ENCODE results near the gene SCAMP1.

The SCAMP1 gene

GRCh38 chr5:78513441-78513840 is 153.0 kb downstream of the SCAMP1 start:
- DNase-seq (ENCODE audit: low read depth): no peak
- no peak for TF ChIP-seq CTCF (IDR thresholded peaks at IDR 0.05; ENCODE audit: low read depth, low read length, missing control alignments)

GRCh38 chr5:78514427-78515330 is 154.3 kb downstream of the SCAMP1 start:
- no peak for TF ChIP-seq CTCF (IDR thresholded peaks at IDR 0.05; ENCODE audit: low read depth, low read length, missing control alignments)
- H3K4me3 ChIP-seq (ENCODE audit: low read depth, low read length): no peak overlapping the region
- in situ Hi-C loops (cut with HindIII; ENCODE audit: low sequenced_read_pairs): no loop called here

More at GRCh38 chr5:78513441-78513840, 153.0 kb downstream of the SCAMP1 start:
- H3K4me3 ChIP-seq (ENCODE audit: low read depth, low read length): no peak overlapping the region
- in situ Hi-C loops (cut with HindIII; ENCODE audit: low sequenced_read_pairs): no loop called here

GRCh38 chr5:78515670-78516069 is 155.3 kb downstream of the SCAMP1 start:
- TF ChIP-seq CTCF (IDR thresholded peaks at IDR 0.05; ENCODE audit: low read depth, low read length, missing control alignments): no peak
- H3K4me3 ChIP-seq (ENCODE audit: low read depth, low read length): no peak overlapping the region
- DNase-seq (ENCODE audit: low read depth): no peak
- in situ Hi-C loops (cut with HindIII; ENCODE audit: low sequenced_read_pairs): no loop called here

More at GRCh38 chr5:78514427-78515330, 154.3 kb downstream of the SCAMP1 start:
- DNase-seq (ENCODE audit: low read depth): no peak

GRCh38 chr5:78518365-78519197 is 158.2 kb downstream of the SCAMP1 start:
- H3K4me3 ChIP-seq (ENCODE audit: low read depth, low read length): no peak overlapping the region
- no peak for TF ChIP-seq CTCF (IDR thresholded peaks at IDR 0.05; ENCODE audit: low read depth, low read length, missing control alignments)
- no peak for DNase-seq (ENCODE audit: low read depth)
- in situ Hi-C loops (cut with HindIII; ENCODE audit: low sequenced_read_pairs): no loop called here

- no peak overlapping the region for H3K4me3 ChIP-seq (ENCODE audit: low read depth, low read length)
- TF ChIP-seq CTCF (IDR thresholded peaks at IDR 0.05; ENCODE audit: low read depth, low read length, missing control alignments): no peak
- DNase-seq (ENCODE audit: low read depth): no peak
- in situ Hi-C loops (cut with HindIII; ENCODE audit: low sequenced_read_pairs): no loop called here
Observed at GRCh38 chr5:78519198-78519941, 159.0 kb downstream of the SCAMP1 start.

- TF ChIP-seq CTCF (IDR thresholded peaks at IDR 0.05; ENCODE audit: low read depth, low read length, missing control alignments): no peak
- in situ Hi-C loops (cut with HindIII; ENCODE audit: low sequenced_read_pairs): no loop called here
- no peak for DNase-seq (ENCODE audit: low read depth)
- H3K4me3 ChIP-seq (ENCODE audit: low read depth, low read length): no peak overlapping the region
Observed at GRCh38 chr5:78521455-78521854, 161.0 kb downstream of the SCAMP1 start.

Data from astrocyte of the cerebellum (primary cell).